HG03060 (cell line): ENCODE measurements around the gene NCOA7.
"Not testable (repeated sequence)": the region's sequence is repeated elsewhere in the genome, so short reads cannot be mapped to it uniquely, and the experiment has no call there.

Source experiments
- ATAC-seq: cut with Tn5 transposase; IDR thresholded peaks from one replicate; pipeline ENCODE4 v1.9.1; 2021; ENCODE audit warnings: low read depth, moderate number of reproducible peaks; ENCODE audit not compliant: unreplicated experiment

Gene NCOA7

GRCh38 chr6:125961117-125961516 is 170.4 kb downstream of the NCOA7 start:
- no peak for ATAC-seq

GRCh38 chr6:125962900-125963497 is 172.2 kb downstream of the NCOA7 start:
- no peak for ATAC-seq

- ATAC-seq: no peak
Measured at GRCh38 chr6:125963817-125964216, 173.1 kb downstream of the NCOA7 start.

- ATAC-seq: no peak
Measured at GRCh38 chr6:125966569-125966968, 175.8 kb downstream of the NCOA7 start.

GRCh38 chr6:125968493-125968892 is 177.7 kb downstream of the NCOA7 start:
- ATAC-seq: no peak

GRCh38 chr6:125970760-125971159 is 180.0 kb downstream of the NCOA7 start:
- ATAC-seq: no peak

GRCh38 chr6:125972478-125972877 is 181.7 kb downstream of the NCOA7 start:
- not testable (repeated sequence) for ATAC-seq

GRCh38 chr6:125974214-125974866 is 183.6 kb downstream of the NCOA7 start:
- ATAC-seq: no peak

- ATAC-seq: no peak
Measured at GRCh38 chr6:125979101-125979500, 188.3 kb downstream of the NCOA7 start.
